ENCODE measurements around the gene RALGPS1.
A peak's percentile ranks its signal among the peaks of the same experiment; 100 is the strongest.

RALGPS1 gene

GRCh38 chr9:127180457-127181314 lies 266.1 kb downstream of the RALGPS1 start:
- TF ChIP-seq CTCF (conservative IDR thresholded peaks at IDR 0.05) (no peak), ZFX (IDR thresholded peaks at IDR 0.05) (no peak)
- peak overlapping the region; percentile 0; the same call in 1 of the 2 replicates for H3K27ac ChIP-seq

- H3K27ac ChIP-seq: no peak overlapping the region
- TF ChIP-seq ZFX (IDR thresholded peaks at IDR 0.05) (no peak), CTCF (conservative IDR thresholded peaks at IDR 0.05) (no peak)
These were observed 266.7 kb downstream of the RALGPS1 start for GRCh38 chr9:127181315-127181580.

GRCh38 chr9:127181595-127182190 lies 267.1 kb downstream of the RALGPS1 start:
- TF ChIP-seq CTCF (conservative IDR thresholded peaks at IDR 0.05) (no peak), ZFX (IDR thresholded peaks at IDR 0.05) (no peak)
- H3K27ac ChIP-seq: no peak overlapping the region

- no peak overlapping the region for H3K27ac ChIP-seq
These were observed 268.5 kb downstream of the RALGPS1 start for GRCh38 chr9:127182901-127183746.

GRCh38 chr9:127183814-127184582 lies 269.4 kb downstream of the RALGPS1 start:
- TF ChIP-seq ZFX (IDR thresholded peaks at IDR 0.05): no peak
- no peak for TF ChIP-seq CTCF (conservative IDR thresholded peaks at IDR 0.05)
- no peak overlapping the region for H3K27ac ChIP-seq

More at GRCh38 chr9:127182901-127183746, 268.5 kb downstream of the RALGPS1 start:
- TF ChIP-seq ZFX (IDR thresholded peaks at IDR 0.05): no peak
- TF ChIP-seq CTCF (conservative IDR thresholded peaks at IDR 0.05): no peak

GRCh38 chr9:127184641-127185040 lies 270.1 kb downstream of the RALGPS1 start:
- TF ChIP-seq ZFX (IDR thresholded peaks at IDR 0.05) (no peak), CTCF (conservative IDR thresholded peaks at IDR 0.05) (no peak)
- H3K27ac ChIP-seq: no peak overlapping the region
